Measurements from ENCODE around the gene ZNF236.

ZNF236 gene

GRCh38 chr18:76986406-76986805 lies 164.0 kb downstream of the ZNF236 start:
- TF ChIP-seq, protein P1, sequence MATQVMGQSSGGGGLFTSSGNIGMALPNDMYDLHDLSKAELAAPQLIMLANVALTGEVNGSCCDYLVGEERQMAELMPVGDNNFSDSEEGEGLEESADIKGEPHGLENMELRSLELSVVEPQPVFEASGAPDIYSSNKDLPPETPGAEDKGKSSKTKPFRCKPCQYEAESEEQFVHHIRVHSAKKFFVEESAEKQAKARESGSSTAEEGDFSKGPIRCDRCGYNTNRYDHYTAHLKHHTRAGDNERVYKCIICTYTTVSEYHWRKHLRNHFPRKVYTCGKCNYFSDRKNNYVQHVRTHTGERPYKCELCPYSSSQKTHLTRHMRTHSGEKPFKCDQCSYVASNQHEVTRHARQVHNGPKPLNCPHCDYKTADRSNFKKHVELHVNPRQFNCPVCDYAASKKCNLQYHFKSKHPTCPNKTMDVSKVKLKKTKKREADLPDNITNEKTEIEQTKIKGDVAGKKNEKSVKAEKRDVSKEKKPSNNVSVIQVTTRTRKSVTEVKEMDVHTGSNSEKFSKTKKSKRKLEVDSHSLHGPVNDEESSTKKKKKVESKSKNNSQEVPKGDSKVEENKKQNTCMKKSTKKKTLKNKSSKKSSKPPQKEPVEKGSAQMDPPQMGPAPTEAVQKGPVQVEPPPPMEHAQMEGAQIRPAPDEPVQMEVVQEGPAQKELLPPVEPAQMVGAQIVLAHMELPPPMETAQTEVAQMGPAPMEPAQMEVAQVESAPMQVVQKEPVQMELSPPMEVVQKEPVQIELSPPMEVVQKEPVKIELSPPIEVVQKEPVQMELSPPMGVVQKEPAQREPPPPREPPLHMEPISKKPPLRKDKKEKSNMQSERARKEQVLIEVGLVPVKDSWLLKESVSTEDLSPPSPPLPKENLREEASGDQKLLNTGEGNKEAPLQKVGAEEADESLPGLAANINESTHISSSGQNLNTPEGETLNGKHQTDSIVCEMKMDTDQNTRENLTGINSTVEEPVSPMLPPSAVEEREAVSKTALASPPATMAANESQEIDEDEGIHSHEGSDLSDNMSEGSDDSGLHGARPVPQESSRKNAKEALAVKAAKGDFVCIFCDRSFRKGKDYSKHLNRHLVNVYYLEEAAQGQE (IDR thresholded peaks at IDR 0.05; ENCODE audit: insufficient read depth in 1 of 2, low read depth in 2 of 2, low read length in 2 of 2) = no peak
- TF ChIP-seq TAF1 (IDR thresholded peaks at IDR 0.05; ENCODE audit: borderline replicate concordance, insufficient read depth, low read length) (no peak), POLR2AphosphoS5 (IDR thresholded peaks at IDR 0.05; ENCODE audit: low read depth, low read length) (no peak), SIN3A (IDR thresholded peaks at IDR 0.05; ENCODE audit: borderline replicate concordance, insufficient read depth, low read length) (no peak), FOXP2 (optimal IDR thresholded peaks at IDR 0.05; ENCODE audit: borderline replicate concordance, extremely low read depth, extremely low read length, insufficient read depth) (no peak)

DNA sequence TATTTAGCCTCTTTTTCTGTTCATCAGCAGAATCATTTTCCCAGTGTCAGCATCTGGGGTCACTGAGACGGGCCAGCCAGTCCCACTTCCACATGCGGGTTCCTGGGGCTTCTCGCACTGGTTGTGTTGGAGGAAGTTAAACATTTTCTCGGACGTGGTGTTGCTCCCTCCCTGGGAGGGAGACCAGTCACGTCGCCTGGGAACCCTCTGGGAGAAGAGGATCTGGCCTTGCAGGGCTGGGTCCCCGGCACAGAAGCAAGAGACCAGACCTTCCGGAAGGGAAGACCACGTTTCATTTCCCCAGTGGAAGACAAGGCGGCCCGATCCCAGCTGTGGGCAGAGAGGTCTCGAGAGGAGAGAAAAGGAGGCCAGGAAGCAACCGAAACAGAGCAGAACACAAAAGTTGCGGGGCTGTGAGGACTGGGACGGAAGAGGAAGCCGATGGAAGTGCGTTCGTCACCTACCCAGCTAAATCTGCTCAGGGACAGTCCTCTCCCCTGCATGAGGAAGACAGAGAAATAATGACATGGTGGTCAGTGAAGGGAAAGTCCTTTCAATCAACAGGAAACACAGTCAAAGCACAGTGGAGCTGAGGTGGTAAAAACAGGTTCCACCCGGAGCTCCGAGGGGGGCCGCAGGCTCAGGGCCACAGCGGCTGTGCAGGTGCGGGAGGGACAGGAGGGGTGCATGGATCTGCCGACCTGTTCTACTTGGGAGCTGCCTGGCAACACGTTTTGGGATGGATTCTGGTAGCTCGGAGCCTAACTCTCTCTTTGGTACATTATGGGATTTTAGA lies 165.9 kb downstream of the ZNF236 start:
- TF ChIP-seq POLR2AphosphoS5 (IDR thresholded peaks at IDR 0.05; ENCODE audit: low read depth, low read length) (no peak), SIN3A (IDR thresholded peaks at IDR 0.05; ENCODE audit: borderline replicate concordance, insufficient read depth, low read length) (no peak), TAF1 (IDR thresholded peaks at IDR 0.05; ENCODE audit: borderline replicate concordance, insufficient read depth, low read length) (no peak), FOXP2 (optimal IDR thresholded peaks at IDR 0.05; ENCODE audit: borderline replicate concordance, extremely low read depth, extremely low read length, insufficient read depth) (no peak)
- TF ChIP-seq, protein P1 (IDR thresholded peaks at IDR 0.05; ENCODE audit: insufficient read depth in 1 of 2, low read depth in 2 of 2, low read length in 2 of 2) = no peak

DNA sequence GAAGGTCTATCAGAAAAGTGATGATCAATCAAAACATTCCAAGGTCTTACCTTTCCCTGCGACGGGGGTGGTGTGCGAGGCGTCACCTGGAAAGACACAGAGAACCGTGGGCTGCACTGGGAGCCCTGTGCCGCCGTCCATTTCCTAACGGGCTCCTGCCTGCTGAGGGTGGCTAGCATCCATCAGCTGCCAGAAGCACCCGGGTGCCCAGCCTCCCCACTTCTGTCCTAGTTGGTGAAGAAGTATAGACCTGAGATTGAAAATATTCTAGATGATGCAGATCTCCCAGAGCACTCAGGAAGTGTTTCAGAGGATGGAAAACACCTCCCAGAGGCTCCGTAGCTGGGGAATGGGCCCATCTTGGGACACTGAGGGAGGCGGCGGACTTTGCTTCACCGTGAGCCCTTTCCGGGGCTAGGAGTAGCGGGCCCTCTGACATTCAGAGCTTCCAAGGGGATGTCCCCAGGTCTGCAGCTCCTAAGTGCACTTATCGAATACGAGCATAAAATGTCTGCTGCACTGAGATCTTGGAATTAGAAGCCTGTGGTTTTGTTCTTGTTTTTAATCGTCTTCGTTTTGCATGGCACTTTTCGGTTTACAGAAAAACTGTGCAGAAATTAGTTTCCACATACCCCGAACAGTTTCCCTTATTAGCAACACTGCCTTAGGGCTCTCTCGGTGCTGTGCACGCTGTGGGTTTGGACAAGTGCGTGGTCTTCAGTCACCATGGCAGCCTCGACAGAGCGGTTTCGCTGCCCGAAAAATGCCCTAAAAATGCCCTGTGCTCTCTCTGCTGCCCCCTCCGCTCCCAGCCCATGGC lies 166.7 kb downstream of the ZNF236 start:
- TF ChIP-seq, protein P1 (IDR thresholded peaks at IDR 0.05; ENCODE audit: insufficient read depth in 1 of 2, low read depth in 2 of 2, low read length in 2 of 2) = no peak
- no peak for TF ChIP-seq FOXP2 (optimal IDR thresholded peaks at IDR 0.05; ENCODE audit: borderline replicate concordance, extremely low read depth, extremely low read length, insufficient read depth)
- TF ChIP-seq POLR2AphosphoS5 (IDR thresholded peaks at IDR 0.05; ENCODE audit: low read depth, low read length) = no peak
- TF ChIP-seq SIN3A (IDR thresholded peaks at IDR 0.05; ENCODE audit: borderline replicate concordance, insufficient read depth, low read length) = no peak
- no peak for TF ChIP-seq TAF1 (IDR thresholded peaks at IDR 0.05; ENCODE audit: borderline replicate concordance, insufficient read depth, low read length)

DNA sequence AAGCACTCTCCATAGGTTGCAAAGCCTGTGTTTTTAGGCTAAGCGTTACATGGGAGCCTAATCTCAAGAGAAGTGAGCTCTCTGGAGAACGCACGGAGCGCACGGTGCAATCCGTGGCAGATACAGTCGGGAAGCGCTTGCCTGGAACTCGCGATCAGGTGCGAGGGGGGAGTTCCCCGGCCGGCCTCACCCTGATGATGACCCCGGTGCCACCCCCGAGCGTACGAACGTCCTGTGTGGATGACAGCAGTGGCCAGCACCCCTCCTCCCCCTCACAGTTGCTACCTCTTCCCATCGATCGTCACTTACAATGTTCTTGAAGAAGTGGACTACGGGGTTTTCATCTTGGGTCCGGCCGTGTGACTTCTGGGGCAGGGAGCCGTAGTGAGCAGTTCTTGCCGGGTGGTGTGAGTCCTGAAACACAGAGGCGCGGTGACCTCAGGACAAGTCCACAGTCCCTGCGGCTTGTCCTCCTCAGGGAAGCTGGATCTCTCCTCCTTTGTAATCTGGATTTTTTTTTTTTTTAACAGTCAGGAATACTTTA lies 167.4 kb downstream of the ZNF236 start:
- no peak for TF ChIP-seq FOXP2 (optimal IDR thresholded peaks at IDR 0.05; ENCODE audit: borderline replicate concordance, extremely low read depth, extremely low read length, insufficient read depth)
- TF ChIP-seq, protein P1 (IDR thresholded peaks at IDR 0.05; ENCODE audit: insufficient read depth in 1 of 2, low read depth in 2 of 2, low read length in 2 of 2) = no peak
- TF ChIP-seq POLR2AphosphoS5 (IDR thresholded peaks at IDR 0.05; ENCODE audit: low read depth, low read length) = no peak
- no peak for TF ChIP-seq TAF1 (IDR thresholded peaks at IDR 0.05; ENCODE audit: borderline replicate concordance, insufficient read depth, low read length)
- no peak for TF ChIP-seq SIN3A (IDR thresholded peaks at IDR 0.05; ENCODE audit: borderline replicate concordance, insufficient read depth, low read length)
